Activated naive CD4-positive, alpha-beta T cell treated with anti-CD3 and anti-CD28 coated beads, Interleukin-2, amount 10 ng/mL, durations not matched to agents 7 days and 5 days (primary cell): ENCODE results near the gene ACTL6B.

ENCODE experiments used
- CTCF ChIA-PET: fragments of 350-600 bp; sonication (Branson Sonifier 250); formaldehyde crosslinking; loops from one replicate; lab custom pipeline; 2021; ENCODE audit warnings: antibody characterized with exemption; lab: Charles Lee
- DNase-seq: peaks from one replicate; pipeline ENCODE4 v3.0.0-alpha.2; 2020
- H3K27ac Mint-ChIP-seq: one replicate; pipeline ENCODE4 v1.8.0; 2021; ENCODE audit warnings: mild to moderate bottlenecking, moderate library complexity, mixed read lengths
- H3K27me3 Mint-ChIP-seq: one replicate; pipeline ENCODE4 v1.8.0; 2021; ENCODE audit warnings: mild to moderate bottlenecking, mixed read lengths
- H3K36me3 Mint-ChIP-seq: one replicate; pipeline ENCODE4 v1.8.0; 2021; ENCODE audit warnings: mixed read lengths
- H3K4me1 Mint-ChIP-seq: one replicate; pipeline ENCODE4 v1.8.0; 2021; ENCODE audit warnings: mixed read lengths
- H3K4me3 Mint-ChIP-seq: one replicate; pipeline ENCODE4 v1.8.0; 2021; ENCODE audit warnings: mild to moderate bottlenecking, moderate library complexity, mixed read lengths
- H3K9me3 Mint-ChIP-seq: one replicate; pipeline ENCODE4 v1.8.0; 2021; ENCODE audit warnings: mixed read lengths

Gene ACTL6B

DNA sequence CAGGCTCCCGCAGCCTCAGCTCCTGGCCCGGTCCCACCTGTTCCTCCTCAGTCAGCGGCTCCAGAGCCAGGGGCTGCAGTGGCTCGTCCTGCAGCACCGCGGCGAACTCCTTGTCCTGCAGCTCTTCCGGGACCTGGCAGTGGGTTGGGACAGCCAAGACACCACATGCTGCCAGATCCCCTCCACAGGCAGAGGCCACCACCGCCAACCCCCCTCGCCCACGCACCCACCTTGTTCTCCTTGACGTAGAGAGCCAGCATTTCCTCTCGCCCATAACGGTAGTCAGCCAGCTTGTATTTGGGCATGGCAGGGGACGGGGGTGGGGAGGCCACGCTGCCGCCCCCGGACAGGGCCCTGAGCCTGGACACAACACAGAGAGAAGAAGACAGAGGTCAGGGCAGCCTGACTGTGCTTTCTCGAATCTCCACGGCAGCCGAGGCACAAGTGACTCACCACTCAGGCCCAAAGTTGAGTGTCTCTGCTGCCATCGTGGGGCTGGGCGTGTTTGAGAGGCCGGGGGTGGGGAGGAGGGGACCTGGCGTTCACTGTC lies 31.6 kb upstream of the ACTL6B start:
- Mint-ChIP-seq H3K4me3 (no peak overlapping the region), H3K27ac (peak overlapping the region; percentile 42), H3K9me3 (no peaks in the 10 kb centered on the region), H3K4me1 (peaks cover 20% of the 10 kb centered on the region), H3K27me3 (no peaks in the 10 kb centered on the region), H3K36me3 (peaks cover 26% of the 10 kb centered on the region)
- no peak for DNase-seq
- CTCF ChIA-PET: interaction anchor here (0.7 kb wide), 1 partner anchor 128 kb away, joined by 3 read pairs; no protein-coding TSS in a partner anchor

GRCh38 chr7:100687261-100687660 lies 31.0 kb upstream of the ACTL6B start:
- H3K4me1 Mint-ChIP-seq: peaks cover 15% of the 10 kb centered on the region
- no peaks in the 10 kb centered on the region for H3K27me3 Mint-ChIP-seq
- no peak for DNase-seq
- H3K4me3 Mint-ChIP-seq: no peak overlapping the region
- peaks cover 26% of the 10 kb centered on the region for H3K36me3 Mint-ChIP-seq
- no peak overlapping the region for H3K27ac Mint-ChIP-seq
- H3K9me3 Mint-ChIP-seq: no peaks in the 10 kb centered on the region
- CTCF ChIA-PET: interaction anchor here (0.7 kb wide), 1 partner anchor 128 kb away, joined by 3 read pairs; no protein-coding TSS in a partner anchor

GRCh38 chr7:100686822-100687211 lies 30.6 kb upstream of the ACTL6B start:
- Mint-ChIP-seq H3K27ac (no peak overlapping the region), H3K9me3 (no peaks in the 10 kb centered on the region), H3K27me3 (no peaks in the 10 kb centered on the region), H3K4me1 (peaks cover 10% of the 10 kb centered on the region), H3K36me3 (peaks cover 26% of the 10 kb centered on the region), H3K4me3 (no peak overlapping the region)
- CTCF ChIA-PET: no interaction called here
- no peak for DNase-seq

GRCh38 chr7:100686201-100686821 lies 30.1 kb upstream of the ACTL6B start:
- DNase-seq: no peak
- H3K4me1 Mint-ChIP-seq: peaks cover 11% of the 10 kb centered on the region
- no peaks in the 10 kb centered on the region for H3K27me3 Mint-ChIP-seq
- H3K9me3 Mint-ChIP-seq: no peaks in the 10 kb centered on the region
- CTCF ChIA-PET: no interaction called here
- no peak overlapping the region for H3K27ac Mint-ChIP-seq
- no peak overlapping the region for H3K4me3 Mint-ChIP-seq
- peaks cover 27% of the 10 kb centered on the region for H3K36me3 Mint-ChIP-seq

DNA sequence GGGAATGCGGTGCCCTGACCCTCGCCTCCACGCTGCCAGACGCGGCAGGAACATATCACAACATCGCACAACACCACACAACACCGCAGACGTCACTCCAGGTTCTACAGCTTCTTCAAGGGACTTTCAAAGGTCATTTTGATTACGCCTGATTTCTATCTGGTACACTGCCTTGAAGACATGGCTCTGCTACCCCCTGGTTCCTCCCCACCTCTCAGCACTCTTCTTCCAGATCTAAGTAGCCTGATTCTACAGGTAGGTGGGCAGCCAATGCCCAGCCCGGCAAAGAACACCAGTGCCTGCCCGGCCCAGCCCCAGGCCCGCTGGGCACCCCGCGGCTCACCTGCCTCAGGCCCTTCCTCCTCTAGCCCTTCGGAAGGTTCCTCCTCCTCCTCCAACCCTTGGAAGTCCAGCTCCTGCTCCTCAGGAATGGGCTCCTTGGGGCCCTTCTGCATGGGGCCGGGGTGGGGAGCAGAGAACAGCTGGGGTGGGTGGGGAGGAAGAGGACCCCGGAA lies 29.4 kb upstream of the ACTL6B start:
- H3K4me1 Mint-ChIP-seq: peaks cover 17% of the 10 kb centered on the region
- no peaks in the 10 kb centered on the region for H3K9me3 Mint-ChIP-seq
- H3K27ac Mint-ChIP-seq: no peak overlapping the region
- no peak overlapping the region for H3K4me3 Mint-ChIP-seq
- H3K36me3 Mint-ChIP-seq: peaks cover 27% of the 10 kb centered on the region
- CTCF ChIA-PET: no interaction called here
- no peaks in the 10 kb centered on the region for H3K27me3 Mint-ChIP-seq
- no peak for DNase-seq

DNA sequence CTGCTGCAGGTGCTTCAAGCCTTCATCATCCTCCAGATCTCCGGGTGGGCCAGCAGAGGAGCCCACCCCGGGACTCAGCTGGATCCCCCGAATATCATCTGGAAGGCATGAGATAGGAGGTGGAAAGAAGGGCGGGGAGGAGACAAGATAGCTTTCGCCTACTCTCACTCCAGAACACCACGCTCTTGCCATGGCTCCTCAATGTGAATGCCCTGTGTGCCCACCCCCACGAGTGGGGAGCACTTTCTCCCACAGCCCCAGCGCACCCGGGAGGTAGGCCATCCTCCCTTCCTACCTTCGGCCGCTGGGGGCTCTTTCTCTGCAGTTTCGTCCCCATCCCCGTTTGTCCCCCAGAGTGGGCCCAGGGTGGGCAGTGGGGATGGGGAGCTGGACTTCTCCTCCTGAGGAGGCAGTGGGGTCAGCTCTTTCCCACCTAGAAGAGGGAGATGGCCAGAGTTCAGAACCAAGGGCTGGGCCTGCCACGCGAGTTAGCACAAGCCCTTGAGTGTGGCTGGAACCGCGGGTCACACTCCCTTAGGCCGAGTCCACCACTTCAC lies 28.9 kb upstream of the ACTL6B start:
- DNase-seq: no peak
- H3K27me3 Mint-ChIP-seq: no peaks in the 10 kb centered on the region
- H3K4me3 Mint-ChIP-seq: no peak overlapping the region
- no peaks in the 10 kb centered on the region for H3K9me3 Mint-ChIP-seq
- H3K4me1 Mint-ChIP-seq: peaks cover 22% of the 10 kb centered on the region
- no peak overlapping the region for H3K27ac Mint-ChIP-seq
- CTCF ChIA-PET: no interaction called here
- H3K36me3 Mint-ChIP-seq: peaks cover 29% of the 10 kb centered on the region

DNA sequence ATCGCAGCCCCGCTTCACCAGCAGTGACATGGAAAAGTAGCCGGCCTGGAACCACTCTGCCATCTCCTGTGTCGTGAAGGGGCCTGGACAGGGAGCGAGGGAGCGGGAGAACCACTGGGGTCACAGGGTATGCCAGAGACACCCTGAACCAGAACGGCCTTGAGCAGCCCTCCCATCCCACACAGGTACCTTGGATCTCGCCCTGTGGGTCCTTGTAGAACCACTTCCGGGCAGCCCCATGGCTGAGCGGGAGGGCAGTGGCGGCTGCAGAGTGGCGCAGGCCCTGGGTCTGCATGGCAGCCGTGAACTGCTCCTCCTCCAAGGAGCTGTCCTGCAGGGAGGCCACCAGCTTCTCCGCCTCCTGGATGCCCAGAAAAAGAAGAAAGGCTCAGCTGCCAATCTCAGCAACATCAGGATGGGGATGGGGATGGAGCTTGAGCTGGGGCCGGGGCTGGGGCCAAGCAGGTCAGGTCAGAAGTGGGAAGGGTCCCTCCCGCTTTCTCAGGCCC lies 28.3 kb upstream of the ACTL6B start:
- peaks cover 27% of the 10 kb centered on the region for H3K4me1 Mint-ChIP-seq
- H3K36me3 Mint-ChIP-seq: peaks cover 31% of the 10 kb centered on the region
- H3K27me3 Mint-ChIP-seq: no peaks in the 10 kb centered on the region
- no peak for DNase-seq
- CTCF ChIA-PET: no interaction called here
- H3K4me3 Mint-ChIP-seq: no peak overlapping the region
- no peaks in the 10 kb centered on the region for H3K9me3 Mint-ChIP-seq
- H3K27ac Mint-ChIP-seq: no peak overlapping the region

DNA sequence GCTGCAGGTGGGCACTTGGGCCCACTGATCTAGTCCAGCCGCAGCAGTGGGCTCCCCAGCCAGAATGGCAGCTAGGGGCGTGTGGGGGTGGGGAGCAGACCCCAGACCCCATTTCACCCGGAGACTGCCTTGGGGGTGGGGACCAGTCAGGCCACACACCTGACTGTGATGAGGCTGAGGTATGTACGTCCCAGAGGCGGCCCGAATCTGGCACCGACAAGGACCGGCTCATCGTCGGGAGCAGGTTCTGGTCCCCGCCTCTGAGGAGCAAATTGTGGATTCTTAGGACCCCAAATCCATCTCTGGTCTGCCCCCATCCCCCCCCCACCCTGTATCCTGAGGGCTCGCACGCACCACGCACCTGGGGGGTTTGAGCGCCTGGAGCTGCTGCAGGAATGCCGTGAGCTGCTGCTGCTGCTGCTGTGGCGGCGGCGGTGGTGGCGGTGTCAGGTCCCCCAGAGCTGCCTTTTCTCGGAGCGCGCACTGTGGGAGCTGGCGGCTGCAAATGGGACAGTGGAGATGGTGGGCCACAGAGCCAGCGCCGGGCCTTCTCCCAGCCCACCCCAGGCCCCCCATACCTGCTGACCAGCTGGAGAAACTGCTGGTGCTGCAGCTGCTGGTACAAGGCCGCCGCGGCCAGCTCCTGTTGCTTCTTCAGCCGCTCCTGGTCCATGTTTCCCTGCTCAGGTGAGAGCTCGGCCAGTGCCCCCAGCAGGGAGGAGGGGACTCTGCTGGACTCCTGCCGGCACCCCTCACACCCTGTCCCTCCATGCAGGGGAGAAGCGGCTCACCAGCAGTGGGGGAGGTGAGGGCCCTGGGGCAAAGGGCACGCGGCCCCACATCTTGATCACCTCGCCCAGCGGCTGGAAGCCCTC lies 27.6 kb upstream of the ACTL6B start:
- H3K4me1 Mint-ChIP-seq: peaks cover 31% of the 10 kb centered on the region
- no peaks in the 10 kb centered on the region for H3K9me3 Mint-ChIP-seq
- no peak overlapping the region for H3K27ac Mint-ChIP-seq
- CTCF ChIA-PET: interaction anchor here (1.0 to 4.9 kb wide), 3 partner anchors 8 to 51 kb away, joined by 5 to 29 read pairs (median 5); partner anchors contain the start of gene POP7
- DNase-seq: no peak
- H3K36me3 Mint-ChIP-seq: peaks cover 32% of the 10 kb centered on the region
- H3K27me3 Mint-ChIP-seq: no peaks in the 10 kb centered on the region
- no peak overlapping the region for H3K4me3 Mint-ChIP-seq

GRCh38 chr7:100682991-100683658 lies 26.9 kb upstream of the ACTL6B start:
- Mint-ChIP-seq H3K9me3 (no peaks in the 10 kb centered on the region), H3K4me1 (peaks cover 32% of the 10 kb centered on the region), H3K4me3 (no peak overlapping the region), H3K27ac (peak overlapping the region; percentile 58), H3K27me3 (no peaks in the 10 kb centered on the region), H3K36me3 (peaks cover 34% of the 10 kb centered on the region)
- no peak for DNase-seq
- CTCF ChIA-PET: interaction anchor here (1.0 to 4.9 kb wide), 3 partner anchors 8 to 50 kb away, joined by 5 to 29 read pairs (median 5); partner anchors contain the start of gene POP7

- peaks cover 38% of the 10 kb centered on the region for H3K4me1 Mint-ChIP-seq
- H3K9me3 Mint-ChIP-seq: no peaks in the 10 kb centered on the region
- H3K4me3 Mint-ChIP-seq: no peak overlapping the region
- peaks cover 38% of the 10 kb centered on the region for H3K36me3 Mint-ChIP-seq
- CTCF ChIA-PET: interaction anchor here (4.9 kb wide), 1 partner anchor 9 kb away, joined by 29 read pairs; no protein-coding TSS in a partner anchor
- no peak overlapping the region for H3K27ac Mint-ChIP-seq
- no peak for DNase-seq
- no peaks in the 10 kb centered on the region for H3K27me3 Mint-ChIP-seq
Observed at GRCh38 chr7:100682228-100682741, 26.0 kb upstream of the ACTL6B start.

DNA sequence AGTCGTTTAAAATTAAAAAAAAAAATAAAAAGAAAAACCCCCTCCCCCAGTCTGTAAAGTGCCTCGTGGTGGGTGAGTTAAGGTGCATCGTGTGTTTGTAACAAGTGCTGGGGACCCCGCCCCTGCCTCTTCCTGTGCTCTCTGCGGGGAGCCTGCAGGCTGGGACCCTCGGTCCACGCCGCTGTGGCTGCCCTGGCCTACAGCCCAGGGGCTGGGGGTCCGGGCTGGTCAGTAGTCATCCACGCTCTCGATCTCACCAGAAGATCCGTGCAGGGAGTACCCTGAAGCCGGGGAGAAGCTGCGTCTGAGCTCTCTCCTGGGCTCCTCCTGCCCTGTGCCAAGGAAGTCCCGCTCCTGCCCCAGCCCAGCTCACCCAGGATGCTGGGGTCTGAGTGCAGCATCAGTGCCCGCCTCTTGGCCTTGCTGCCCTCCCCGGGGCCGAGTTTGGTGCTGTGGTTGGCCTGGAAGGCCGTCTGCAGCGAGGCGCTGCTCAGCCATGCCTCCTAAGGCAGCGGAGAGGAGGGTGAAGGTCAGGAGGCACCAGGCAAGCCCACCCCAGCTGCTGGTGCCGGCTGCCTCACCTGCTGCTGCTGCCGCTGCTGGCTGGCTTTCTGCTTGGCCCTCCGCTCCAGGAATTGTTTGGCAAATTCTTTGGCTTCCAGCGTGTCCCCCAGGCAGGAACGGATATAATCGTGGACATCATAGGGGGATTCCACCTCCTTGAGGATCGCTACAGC lies 25.4 kb upstream of the ACTL6B start:
- no peak overlapping the region for H3K4me3 Mint-ChIP-seq
- DNase-seq: no peak
- peaks cover 41% of the 10 kb centered on the region for H3K36me3 Mint-ChIP-seq
- CTCF ChIA-PET: interaction anchor here (1.1 to 4.9 kb wide), 3 partner anchors 10 to 48 kb away, joined by 4 to 29 read pairs (median 4); partner anchors contain the start of gene POP7
- H3K27ac Mint-ChIP-seq: peak overlapping the region; percentile 42
- H3K4me1 Mint-ChIP-seq: peaks cover 43% of the 10 kb centered on the region
- no peaks in the 10 kb centered on the region for H3K27me3 Mint-ChIP-seq
- H3K9me3 Mint-ChIP-seq: no peaks in the 10 kb centered on the region

- Mint-ChIP-seq H3K4me3 (no peak overlapping the region), H3K36me3 (peaks cover 44% of the 10 kb centered on the region), H3K27ac (peak overlapping the region; percentile 42), H3K4me1 (peaks cover 48% of the 10 kb centered on the region), H3K27me3 (no peaks in the 10 kb centered on the region), H3K9me3 (no peaks in the 10 kb centered on the region)
- CTCF ChIA-PET: interaction anchor here (0.5 to 4.9 kb wide), 5 partner anchors 11 to 171 kb away, joined by 3 to 29 read pairs (median 4); partner anchors contain the start of gene POP7
- no peak for DNase-seq
Observed at GRCh38 chr7:100680576-100681271, 24.5 kb upstream of the ACTL6B start.
